Suppressor macrophage (primary cell): Measurements from ENCODE around the gene COL6A3.
"Not testable (repeated sequence)": the region's sequence is repeated elsewhere in the genome, so short reads cannot be mapped to it uniquely, and the experiment has no call there.

Experiments used
- DNase-seq, 4 experiments: peaks; one replicate each; pipeline ENCODE4 v3.0.0-alpha.2; 2020 to 2022

The COL6A3 gene

DNA sequence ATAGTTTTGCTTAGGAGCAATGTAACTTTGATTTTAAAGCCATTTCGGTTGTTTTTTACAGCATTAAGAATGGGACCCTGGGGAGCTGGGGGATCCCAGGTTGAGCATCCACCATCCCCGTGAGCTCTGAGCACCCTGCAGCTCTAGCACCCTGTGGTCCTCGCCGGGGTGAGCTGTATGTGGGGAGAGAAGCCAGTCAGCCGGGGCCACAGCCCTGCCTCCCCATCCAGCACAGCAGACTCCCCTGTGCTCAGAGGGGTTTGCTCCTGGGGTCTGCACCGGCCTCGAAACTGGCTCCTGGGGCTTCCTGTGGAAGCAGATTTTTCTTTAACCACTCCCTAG is 1.3 kb downstream of the COL6A3 start:
- DNase-seq = no peak

DNA sequence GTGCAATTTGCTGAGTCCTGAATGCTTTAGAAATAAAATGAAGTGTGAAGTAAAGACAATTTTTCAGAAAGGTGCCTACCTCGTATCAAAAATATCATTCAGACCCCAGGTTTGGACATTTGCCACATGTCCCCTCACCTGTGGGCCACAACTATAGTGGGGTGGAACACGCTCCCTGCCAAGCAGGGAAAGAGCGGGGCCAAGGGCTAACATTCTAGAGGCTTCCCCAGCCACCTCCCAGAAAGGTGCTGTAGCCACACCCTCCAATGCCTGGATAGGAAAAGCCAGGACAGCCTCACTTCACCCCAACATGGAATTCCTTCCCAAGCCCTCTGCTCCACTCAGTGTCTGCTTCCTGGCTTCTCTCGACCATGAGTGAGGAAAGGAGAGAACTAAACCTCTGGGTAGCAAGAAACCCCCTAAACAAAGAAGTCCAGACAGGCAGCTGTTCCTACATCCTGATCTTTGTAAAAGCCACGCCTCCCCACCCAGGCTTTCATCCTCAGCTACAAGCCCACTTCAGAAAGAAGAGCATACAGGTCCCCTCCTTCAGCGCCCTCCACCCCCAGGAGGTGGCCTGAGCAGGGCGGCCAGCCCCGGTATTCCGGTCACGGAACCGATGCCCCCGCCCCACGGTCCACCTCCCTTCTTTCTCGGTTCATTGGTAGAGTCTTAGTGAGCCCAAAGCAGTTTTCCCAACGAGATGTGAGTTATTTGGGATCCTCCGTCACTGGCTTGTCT is 2.1 kb downstream of the COL6A3 start:
- no peak for DNase-seq

- DNase-seq = no peak
Measured at GRCh38 chr2:237411092-237411601, 2.8 kb downstream of the COL6A3 start.

DNA sequence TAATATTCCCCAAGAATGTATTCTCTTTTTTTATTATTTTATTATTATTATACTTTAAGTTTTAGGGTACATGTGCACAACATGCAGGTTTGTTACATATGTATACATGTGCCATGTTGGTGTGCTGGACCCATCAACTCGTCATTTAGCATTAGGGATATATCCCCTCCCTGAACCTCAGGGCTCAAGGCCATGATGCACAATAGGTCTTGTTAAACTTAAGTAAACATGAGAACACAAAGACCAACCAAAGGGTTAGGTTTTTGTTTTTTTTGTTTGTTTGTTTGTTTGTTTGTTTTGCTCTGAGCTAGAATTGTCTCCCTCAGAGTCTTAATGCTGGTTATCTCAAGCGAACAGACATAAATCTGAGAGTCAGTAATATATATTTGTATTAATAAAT is 4.7 kb downstream of the COL6A3 start:
- not testable (repeated sequence) for DNase-seq

- DNase-seq = no peak
Measured at GRCh38 chr2:237408335-237409000, 5.5 kb downstream of the COL6A3 start.

GRCh38 chr2:237407700-237408099 is 6.3 kb downstream of the COL6A3 start:
- no peak for DNase-seq

DNA sequence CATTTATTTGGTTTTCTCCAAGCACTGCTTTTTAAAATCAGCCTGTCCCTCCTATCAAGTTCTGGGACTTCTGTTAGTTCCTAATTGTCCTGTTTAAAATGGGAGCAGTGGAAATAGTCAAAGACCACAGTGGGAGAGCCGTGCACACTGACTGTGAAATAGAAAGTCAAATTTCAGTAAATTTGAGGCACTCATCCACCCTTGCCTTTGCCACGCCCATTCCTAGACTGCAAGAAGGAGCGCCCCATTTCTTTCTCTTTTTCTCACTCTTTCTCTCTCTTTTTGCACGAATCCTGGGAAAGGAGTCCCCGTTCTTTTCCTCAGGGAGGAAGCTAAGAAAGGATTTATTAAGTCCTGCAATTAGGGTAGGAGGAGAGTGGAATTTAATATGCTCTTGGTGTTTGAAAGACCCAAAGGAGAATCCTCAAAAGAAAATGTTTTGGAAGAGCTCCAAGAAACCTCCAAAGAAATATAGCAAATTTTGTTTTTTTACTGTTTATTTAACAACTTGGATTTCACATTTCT is 7.5 kb downstream of the COL6A3 start:
- no peak for DNase-seq

- no peak for DNase-seq
Measured at GRCh38 chr2:237405605-237406004, 8.4 kb downstream of the COL6A3 start.

- no peak for DNase-seq
Measured at GRCh38 chr2:237405006-237405559, 8.9 kb downstream of the COL6A3 start.

GRCh38 chr2:237404413-237404812 is 9.6 kb downstream of the COL6A3 start:
- no peak for DNase-seq

GRCh38 chr2:237403024-237403882 is 10.7 kb downstream of the COL6A3 start:
- no peak for DNase-seq

DNA sequence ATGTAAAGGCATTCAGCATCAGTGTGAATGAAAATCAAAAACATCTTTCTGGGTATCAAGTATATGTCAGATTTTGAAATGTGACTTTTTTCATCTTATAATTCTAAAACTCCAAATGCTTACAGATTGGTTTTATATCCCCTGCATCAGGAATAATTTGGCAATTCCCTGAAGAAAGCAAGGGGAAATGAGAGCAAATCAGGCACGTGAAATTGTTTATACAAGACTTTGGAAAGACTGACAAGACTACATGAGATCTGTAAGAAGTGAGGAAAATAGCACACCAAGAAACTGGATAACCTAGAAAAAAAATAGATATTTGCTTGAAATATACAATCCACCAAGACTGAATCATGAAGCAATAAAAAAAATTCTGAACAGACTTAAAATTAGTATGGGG is 13.8 kb downstream of the COL6A3 start:
- DNase-seq = no peak

- no peak for DNase-seq
Measured at GRCh38 chr2:237397072-237397471, 16.9 kb downstream of the COL6A3 start.

GRCh38 chr2:237393523-237393922 is 20.4 kb downstream of the COL6A3 start:
- DNase-seq = no peak

GRCh38 chr2:237392186-237392585 is 21.8 kb downstream of the COL6A3 start:
- no peak for DNase-seq

DNA sequence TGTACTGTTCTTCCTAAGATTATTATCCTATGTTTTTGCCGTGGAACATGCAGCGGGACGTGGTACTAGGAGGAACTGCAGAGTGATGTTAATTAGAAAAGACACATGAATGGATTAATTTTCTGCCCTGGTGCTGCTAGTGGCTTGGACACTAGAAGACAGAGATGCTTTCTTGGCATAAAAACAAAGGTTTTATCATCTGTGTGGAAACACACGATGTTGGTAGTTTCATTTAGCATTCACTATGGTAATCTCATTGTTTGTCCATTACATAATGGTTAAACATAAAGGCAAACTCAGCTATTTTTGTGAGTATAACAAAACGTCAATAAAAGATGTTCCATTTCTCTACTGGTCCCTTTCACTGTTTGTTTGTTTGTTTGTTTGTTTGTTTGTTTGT is 22.8 kb downstream of the COL6A3 start:
- DNase-seq = no peak

DNA sequence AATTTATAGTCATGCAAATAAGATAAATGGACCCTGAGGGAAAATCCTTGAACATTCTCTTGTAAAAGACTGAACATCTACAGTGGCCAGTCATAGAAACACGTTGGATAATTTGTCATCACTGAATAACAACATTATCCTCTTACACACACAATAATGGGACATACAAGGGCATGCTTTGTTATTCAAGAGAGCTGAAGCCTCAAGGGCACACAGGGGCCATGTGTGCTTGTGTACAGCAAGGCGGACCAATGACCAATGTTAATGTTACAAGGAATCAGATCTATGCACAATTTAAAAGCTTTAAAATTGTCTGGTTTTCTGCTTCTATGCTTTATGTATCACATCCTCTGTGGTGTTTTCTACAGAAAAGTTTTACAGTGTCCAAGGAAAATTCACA is 23.7 kb downstream of the COL6A3 start:
- no peak for DNase-seq

DNA sequence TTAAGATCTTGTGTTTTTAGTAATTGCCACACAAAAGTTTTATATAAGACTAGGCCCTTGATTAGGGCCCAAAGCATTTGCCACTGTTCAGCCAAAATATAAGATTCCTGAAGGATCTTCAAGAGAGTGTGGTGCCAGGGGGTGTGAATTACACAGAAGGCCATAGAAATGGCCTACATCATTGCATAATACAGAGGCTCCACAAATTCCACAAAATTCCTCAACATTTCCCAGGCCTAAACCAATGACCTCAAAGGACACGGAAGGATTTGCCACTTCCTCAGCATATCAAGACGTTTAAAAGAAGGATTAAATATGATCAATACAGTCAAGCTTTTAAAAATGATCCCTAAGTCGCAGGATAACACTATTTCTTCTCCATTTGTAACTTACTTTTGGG is 24.1 kb downstream of the COL6A3 start:
- no peak for DNase-seq

- no peak for DNase-seq
Measured at GRCh38 chr2:237388036-237388435, 25.9 kb downstream of the COL6A3 start.

- no peak for DNase-seq
Measured at GRCh38 chr2:237384672-237385020, 29.3 kb downstream of the COL6A3 start.

GRCh38 chr2:237383991-237384671 is 29.8 kb downstream of the COL6A3 start:
- no peak for DNase-seq

DNA sequence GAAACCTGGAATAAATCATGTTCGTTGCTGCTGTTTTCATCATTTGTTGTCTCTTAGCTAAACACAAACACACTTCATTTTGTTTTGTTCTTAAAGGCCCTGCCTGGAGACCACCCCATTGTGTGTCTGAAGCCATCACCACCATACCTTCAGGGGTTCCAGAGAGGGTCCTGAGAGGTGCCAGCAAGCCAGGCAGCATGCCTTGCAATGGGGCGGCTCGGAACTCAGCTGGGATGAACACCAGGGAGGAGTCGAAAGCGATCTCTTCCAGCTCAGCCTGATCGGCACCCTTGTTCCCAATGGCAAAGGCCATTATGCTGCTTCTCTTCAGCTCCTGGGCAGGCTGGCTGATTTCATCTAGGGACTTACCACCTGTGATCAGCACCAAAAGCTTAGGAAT is 33.2 kb downstream of the COL6A3 start:
- DNase-seq = no peak
